IPS-20b (cell line): ENCODE results near the gene ZFX.
"Not testable (repeated sequence)": the region's sequence is repeated elsewhere in the genome, so short reads cannot be mapped to it uniquely, and the experiment has no call there.

Source experiments
- H3K27ac ChIP-seq: one replicate; pipeline ENCODE4 v1.5.1; 2013; ENCODE audit warnings: low read length
- H3K27me3 ChIP-seq: 2 replicates; pipeline ENCODE4 v1.6.1; 2013; ENCODE audit warnings: mild to moderate bottlenecking, low read length, inconsistent platforms; ENCODE audit not compliant: insufficient read depth
- H3K36me3 ChIP-seq: 2 replicates; pipeline ENCODE4 v1.6.1; 2013; ENCODE audit warnings: low read depth, mild to moderate bottlenecking, inconsistent platforms, low read length, moderate library complexity; ENCODE audit not compliant: insufficient read depth
- H3K4me1 ChIP-seq: 2 replicates; pipeline ENCODE4 v1.6.1; 2013; ENCODE audit warnings: mild to moderate bottlenecking, control low read depth, inconsistent platforms, low read length, moderate library complexity; ENCODE audit not compliant: insufficient read depth
- H3K4me3 ChIP-seq: 2 replicates; pipeline ENCODE4 v1.5.1; 2013; ENCODE audit warnings: mild to moderate bottlenecking, low read length, inconsistent platforms
- H3K9ac ChIP-seq: 2 replicates; pipeline ENCODE4 v1.6.1; 2013; ENCODE audit warnings: low read depth, mild to moderate bottlenecking, inconsistent platforms, low read length, moderate library complexity
- H3K9me3 ChIP-seq: 2 replicates; pipeline ENCODE4 v1.6.1; 2013; ENCODE audit warnings: mild to moderate bottlenecking, low read depth, low read length, inconsistent platforms; ENCODE audit not compliant: insufficient read depth

ZFX gene

DNA sequence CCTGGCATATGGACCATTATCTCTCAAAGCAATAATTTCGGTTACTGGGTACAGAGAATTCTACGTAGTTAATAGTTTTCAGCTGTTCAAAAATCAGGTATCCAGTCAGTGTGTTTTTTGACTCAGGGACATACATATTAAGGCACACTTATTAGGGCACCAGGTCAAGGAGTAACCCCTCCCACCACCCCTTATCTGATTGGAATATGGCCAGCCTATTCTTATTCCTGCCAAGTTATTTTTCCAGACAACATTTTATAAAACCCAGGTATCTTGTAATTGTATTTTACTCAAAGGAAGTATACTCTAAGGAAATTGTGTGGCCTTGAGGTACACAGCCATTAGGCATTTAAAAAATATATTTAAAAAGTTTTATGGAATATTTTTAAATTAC lies 4.3 kb downstream of the ZFX start:
- H3K36me3 ChIP-seq, result no peaks in the 10 kb centered on the region; the same call in 1 of the 2 replicates

DNA sequence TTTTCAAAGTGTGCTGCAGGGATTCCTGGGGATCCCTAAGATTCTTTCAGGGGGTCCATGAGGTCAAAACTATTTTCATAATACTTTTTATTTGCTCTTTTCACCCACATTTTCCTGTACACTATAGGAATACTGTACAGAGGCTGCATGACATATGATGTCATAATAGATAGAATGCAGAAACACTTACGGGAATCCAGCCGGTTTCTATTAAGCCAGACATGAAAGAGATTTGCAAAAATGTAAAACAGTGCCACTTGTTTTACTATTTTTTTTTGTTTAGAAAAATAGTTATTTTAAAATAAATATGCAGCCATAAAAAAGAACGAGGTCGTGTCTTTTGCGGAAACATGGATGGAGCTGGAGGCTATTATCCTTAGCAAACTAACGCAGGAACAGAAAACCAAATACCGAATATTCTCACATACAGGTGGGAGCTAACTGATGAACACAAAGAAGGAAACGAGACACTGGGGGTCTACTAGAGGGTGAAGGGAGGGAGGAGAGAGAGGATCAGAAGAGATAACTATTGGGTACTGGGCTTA lies 5.0 kb downstream of the ZFX start:
- Histone ChIP-seq H3K9ac (no peak overlapping the region), H3K4me3 (no peak overlapping the region), H3K4me1 (no peaks in the 10 kb centered on the region), H3K9me3 (no peaks in the 10 kb centered on the region), H3K27me3 (no peaks in the 10 kb centered on the region), H3K36me3 (no peaks in the 10 kb centered on the region; the same call in 1 of the 2 replicates), H3K27ac (no peak overlapping the region)

More for the DNA sequence above, 4.3 kb downstream of the ZFX start:
- Histone ChIP-seq H3K4me1 (no peaks in the 10 kb centered on the region), H3K9me3 (no peaks in the 10 kb centered on the region), H3K4me3 (no peak overlapping the region), H3K9ac (no peak overlapping the region), H3K27me3 (no peaks in the 10 kb centered on the region), H3K27ac (no peak overlapping the region)

DNA sequence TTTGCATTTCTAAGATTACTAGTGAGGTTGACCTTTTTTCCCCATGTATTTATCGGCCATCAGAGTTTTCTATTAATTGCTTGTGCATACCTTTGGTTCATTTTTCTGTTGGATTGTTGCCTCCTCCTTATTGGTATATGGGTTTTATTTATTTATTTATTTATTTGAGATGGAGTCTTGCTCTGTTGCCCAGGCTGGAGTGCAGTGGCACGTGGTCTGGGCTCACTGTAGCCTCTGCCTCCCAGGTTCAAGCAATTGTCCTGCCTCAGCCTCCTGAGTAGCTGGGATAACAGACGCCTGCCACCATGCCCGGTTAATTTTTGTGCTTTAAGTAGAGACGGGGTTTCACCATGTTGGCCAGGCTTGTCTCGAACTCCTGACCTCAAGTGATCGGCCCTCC lies 6.2 kb downstream of the ZFX start:
- H3K4me3 ChIP-seq, H3K4me1 ChIP-seq, H3K9me3 ChIP-seq, H3K27me3 ChIP-seq, H3K27ac ChIP-seq, H3K36me3 ChIP-seq, H3K9ac ChIP-seq: not testable (repeated sequence)

DNA sequence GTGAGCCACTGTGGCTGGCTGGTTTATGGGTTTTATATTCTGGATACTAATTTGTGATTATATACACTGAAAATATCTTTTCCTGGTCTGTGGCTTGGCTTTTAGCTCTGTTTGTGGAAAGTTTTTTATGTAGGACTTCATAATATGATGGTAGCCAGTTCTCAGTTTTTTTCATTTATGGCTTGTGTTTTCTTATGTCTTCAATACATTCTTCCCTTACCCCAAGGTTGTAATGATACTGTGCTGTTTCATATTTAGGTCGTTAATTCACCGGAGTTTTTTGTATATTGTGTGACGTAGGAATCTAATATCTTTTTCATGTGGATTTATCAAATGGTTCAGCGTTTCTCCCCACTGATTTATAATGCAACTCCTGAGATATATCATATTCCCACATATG lies 6.6 kb downstream of the ZFX start:
- no peaks in the 10 kb centered on the region for H3K27me3 ChIP-seq
- no peak overlapping the region for H3K9ac ChIP-seq
- H3K36me3 ChIP-seq, result no peaks in the 10 kb centered on the region; the same call in 1 of the 2 replicates
- H3K9me3 ChIP-seq, result no peaks in the 10 kb centered on the region
- H3K27ac ChIP-seq, result no peak overlapping the region
- no peak overlapping the region for H3K4me3 ChIP-seq
- no peaks in the 10 kb centered on the region for H3K4me1 ChIP-seq

DNA sequence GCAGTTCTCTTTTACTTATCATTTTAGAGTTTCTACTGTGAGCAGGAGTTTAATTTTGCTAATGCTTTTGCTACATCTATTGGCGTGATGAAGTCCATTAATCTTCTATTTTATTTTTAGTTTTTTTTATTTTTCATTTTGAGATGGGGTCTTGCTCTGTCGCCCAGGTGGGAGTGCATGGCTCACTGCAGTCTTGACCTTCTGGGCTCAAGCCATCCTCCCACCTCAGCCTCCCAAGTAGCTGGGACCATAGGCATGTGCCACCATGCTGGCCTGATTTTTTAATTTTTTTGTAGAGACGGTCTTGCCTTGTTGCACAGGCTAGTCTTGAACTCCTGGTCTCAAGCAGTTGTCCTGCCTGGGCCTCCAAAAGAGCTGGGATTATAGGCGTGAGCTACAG lies 9.4 kb downstream of the ZFX start:
- no peak overlapping the region for H3K27ac ChIP-seq
- H3K9me3 ChIP-seq, result no peaks in the 10 kb centered on the region
- H3K9ac ChIP-seq, result no peak overlapping the region
- H3K4me1 ChIP-seq, result no peaks in the 10 kb centered on the region
- H3K36me3 ChIP-seq, result no peaks in the 10 kb centered on the region; the same call in 1 of the 2 replicates
- H3K27me3 ChIP-seq, result no peaks in the 10 kb centered on the region
- no peak overlapping the region for H3K4me3 ChIP-seq

DNA sequence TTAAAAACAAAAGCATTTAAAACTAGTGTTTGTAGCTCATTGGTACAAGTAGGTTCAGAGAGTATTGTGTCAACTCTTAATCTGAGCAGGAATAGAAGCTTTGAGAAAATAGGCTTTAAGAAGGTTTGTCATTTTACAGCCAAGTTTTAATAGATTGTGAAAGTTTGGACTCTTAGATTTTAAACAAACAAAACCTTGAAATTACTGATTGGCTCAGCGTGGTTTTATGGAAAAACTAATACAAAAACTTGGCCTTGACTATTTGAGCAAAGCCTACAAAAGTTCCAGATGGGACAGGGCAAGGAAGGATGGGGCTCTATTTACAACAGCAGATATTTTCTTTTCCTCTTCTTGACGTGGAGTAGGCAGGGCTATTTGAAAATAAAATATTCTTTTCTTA lies 16.5 kb downstream of the ZFX start:
- Histone ChIP-seq H3K4me1 (peaks cover 4% of the 10 kb centered on the region; the same call in 1 of the 2 replicates), H3K36me3 (no peaks in the 10 kb centered on the region)

DNA sequence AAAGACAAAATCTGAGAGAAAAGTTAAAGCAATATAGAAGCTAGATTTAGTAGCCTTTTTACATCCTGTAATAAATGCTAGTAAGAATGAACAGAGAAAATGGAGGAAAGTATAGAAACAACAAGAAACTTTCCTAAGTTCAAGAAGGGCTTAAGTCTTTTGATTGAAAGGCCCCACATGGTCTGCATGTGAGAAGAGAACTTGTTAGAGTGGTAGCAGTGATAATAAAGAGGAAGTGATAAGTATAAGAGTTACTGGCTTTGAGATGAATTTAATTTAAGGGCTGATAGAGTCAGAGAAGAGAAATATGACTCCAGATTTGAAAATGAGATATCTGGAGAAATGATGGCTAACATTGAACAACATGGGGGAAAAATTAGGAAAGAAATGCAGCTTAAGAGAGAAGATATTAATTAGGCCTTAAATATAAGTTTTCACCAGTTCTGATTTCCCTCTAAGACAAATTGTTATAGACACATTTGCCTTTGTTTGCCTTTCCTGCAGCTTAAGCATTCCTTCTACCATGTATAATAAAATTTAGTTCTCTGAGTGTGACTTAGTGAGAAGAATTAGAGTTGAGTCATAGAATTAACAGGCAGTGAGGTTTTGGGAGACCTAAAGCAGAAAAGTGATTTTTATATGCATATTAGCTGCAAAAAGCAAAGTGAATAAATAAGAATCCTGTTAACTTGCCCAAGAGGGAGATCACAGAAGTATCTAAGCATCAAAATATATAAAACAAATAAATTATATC lies 18.4 kb downstream of the ZFX start:
- Histone ChIP-seq H3K9ac (no peak overlapping the region), H3K27me3 (no peaks in the 10 kb centered on the region), H3K27ac (no peak overlapping the region), H3K4me3 (no peak overlapping the region), H3K4me1 (peaks cover 4% of the 10 kb centered on the region; the same call in 1 of the 2 replicates), H3K9me3 (no peaks in the 10 kb centered on the region), H3K36me3 (peaks cover 7% of the 10 kb centered on the region; the same call in 1 of the 2 replicates)

More for the DNA sequence above, 16.5 kb downstream of the ZFX start:
- Histone ChIP-seq H3K9ac (no peak overlapping the region), H3K9me3 (no peaks in the 10 kb centered on the region), H3K27ac (no peak overlapping the region), H3K27me3 (no peaks in the 10 kb centered on the region), H3K4me3 (no peak overlapping the region)

DNA sequence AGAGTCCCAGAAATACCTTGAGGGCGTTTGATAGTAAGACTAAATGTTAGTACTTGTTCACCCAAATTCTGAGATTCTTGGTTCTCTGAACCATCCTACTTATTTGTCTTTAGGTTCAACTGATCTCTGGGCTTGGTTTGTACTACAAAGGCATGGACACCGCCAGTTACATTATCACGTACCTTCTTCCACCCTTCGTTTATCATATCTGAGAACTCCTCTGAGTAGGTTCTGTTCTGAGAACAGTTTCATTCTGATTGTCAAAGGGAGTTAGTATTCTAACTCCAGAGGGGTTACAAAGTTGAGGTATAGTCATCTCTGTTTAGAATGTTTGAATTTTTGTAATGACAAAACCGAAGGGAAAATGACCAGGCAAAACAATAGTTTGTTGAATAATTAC lies 19.3 kb downstream of the ZFX start:
- Histone ChIP-seq H3K4me3 (no peak overlapping the region), H3K27me3 (no peaks in the 10 kb centered on the region)

DNA sequence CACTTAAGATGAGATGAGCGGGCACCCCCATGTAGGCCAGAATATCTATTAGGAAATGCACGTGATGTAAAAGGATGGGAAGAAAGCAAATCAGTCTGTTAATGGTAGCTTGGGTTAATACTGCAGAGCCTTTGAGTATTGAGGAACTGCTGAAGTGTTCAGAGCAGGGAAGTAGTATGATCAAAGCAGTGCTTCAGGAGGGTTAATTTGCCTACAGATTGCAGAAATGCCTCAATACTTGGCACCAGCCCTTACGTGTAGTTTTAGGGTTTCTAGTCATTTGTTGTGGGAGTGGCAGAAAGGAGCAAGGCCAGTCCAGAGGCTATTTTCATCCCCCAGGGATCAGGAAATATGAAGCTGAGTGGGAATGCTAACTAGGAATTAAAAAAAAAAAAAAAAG lies 19.7 kb downstream of the ZFX start:
- H3K9ac ChIP-seq, result no peak overlapping the region
- no peak overlapping the region for H3K27ac ChIP-seq
- H3K27me3 ChIP-seq, result no peaks in the 10 kb centered on the region
- no peaks in the 10 kb centered on the region for H3K9me3 ChIP-seq
- H3K4me1 ChIP-seq, result peaks cover 4% of the 10 kb centered on the region; the same call in 1 of the 2 replicates
- peaks cover 18% of the 10 kb centered on the region; the same call in 1 of the 2 replicates for H3K36me3 ChIP-seq
- H3K4me3 ChIP-seq, result no peak overlapping the region

More for the DNA sequence above, 19.3 kb downstream of the ZFX start:
- Histone ChIP-seq H3K9me3 (no peaks in the 10 kb centered on the region), H3K9ac (no peak overlapping the region), H3K4me1 (peaks cover 4% of the 10 kb centered on the region; the same call in 1 of the 2 replicates), H3K27ac (no peak overlapping the region), H3K36me3 (peaks cover 17% of the 10 kb centered on the region; the same call in 1 of the 2 replicates)

DNA sequence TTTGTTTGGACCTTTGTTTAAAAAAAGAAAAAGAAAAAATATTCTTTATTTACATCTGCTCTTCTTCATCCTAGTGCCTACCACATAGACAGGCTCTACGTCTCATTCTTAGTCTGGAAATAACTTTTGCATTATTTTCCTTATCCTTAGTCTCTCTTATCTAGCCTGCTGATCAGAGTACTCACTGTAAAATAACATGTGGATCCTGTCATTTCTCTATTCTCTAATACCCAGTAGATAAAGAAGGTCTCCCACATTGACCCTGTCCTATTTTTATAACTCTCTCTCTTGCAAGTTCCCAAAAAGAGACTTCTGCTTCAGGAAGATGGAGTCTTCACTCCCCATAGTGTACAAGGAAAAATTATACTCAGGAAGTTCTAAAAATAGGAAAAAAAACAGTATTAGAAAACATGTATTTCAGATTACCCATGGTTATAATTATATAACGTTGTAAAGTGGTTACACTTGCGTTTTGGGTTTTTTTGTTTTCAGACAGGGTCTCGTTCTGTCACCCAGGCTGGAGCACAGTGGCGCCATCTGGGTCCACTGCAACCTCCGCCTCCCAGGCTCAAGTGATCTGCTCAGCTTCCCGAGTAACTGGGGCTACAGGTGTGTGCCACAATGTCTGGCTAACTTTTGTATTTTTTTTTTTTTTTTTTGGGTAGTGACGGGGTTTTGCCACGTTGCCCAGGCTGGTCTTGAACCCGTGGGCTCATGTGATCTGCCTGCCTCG lies 23.8 kb downstream of the ZFX start:
- Histone ChIP-seq H3K27me3 (no peaks in the 10 kb centered on the region), H3K9me3 (no peaks in the 10 kb centered on the region), H3K4me1 (no peaks in the 10 kb centered on the region; the same call in 1 of the 2 replicates), H3K27ac (no peak overlapping the region), H3K36me3 (peaks cover 34% of the 10 kb centered on the region), H3K4me3 (no peak overlapping the region), H3K9ac (no peak overlapping the region)

DNA sequence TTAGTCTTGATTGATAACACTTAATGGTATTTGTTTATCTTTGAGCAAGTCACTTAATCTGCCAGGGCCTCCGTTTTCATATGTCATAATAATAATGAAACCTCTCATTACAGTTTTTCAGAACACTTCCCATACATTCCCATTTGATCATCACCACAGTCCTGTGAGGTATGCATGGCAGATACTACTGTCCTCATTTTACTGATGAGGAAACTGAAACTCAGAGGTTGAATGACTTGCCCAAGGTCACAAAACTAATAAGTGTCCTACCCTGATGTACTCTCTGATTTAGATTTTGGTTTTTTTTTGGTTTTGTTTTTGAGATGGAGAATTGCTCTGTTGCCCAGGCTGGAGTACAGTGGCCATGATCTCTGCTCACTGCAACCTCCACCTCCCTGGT lies 25.7 kb downstream of the ZFX start:
- Histone ChIP-seq H3K4me3 (no peak overlapping the region), H3K36me3 (peaks cover 48% of the 10 kb centered on the region), H3K4me1 (no peaks in the 10 kb centered on the region), H3K9me3 (no peaks in the 10 kb centered on the region), H3K27me3 (no peaks in the 10 kb centered on the region), H3K27ac (no peak overlapping the region), H3K9ac (no peak overlapping the region)
